SHP77 (cell line): ENCODE data around the gene AGPAT2.

ENCODE experiments used
- DNase-seq, 2 experiments: peaks; one replicate each; lab custom pipeline; 2025; lab: John Stamatoyannopoulos, UW

AGPAT2 gene

DNA sequence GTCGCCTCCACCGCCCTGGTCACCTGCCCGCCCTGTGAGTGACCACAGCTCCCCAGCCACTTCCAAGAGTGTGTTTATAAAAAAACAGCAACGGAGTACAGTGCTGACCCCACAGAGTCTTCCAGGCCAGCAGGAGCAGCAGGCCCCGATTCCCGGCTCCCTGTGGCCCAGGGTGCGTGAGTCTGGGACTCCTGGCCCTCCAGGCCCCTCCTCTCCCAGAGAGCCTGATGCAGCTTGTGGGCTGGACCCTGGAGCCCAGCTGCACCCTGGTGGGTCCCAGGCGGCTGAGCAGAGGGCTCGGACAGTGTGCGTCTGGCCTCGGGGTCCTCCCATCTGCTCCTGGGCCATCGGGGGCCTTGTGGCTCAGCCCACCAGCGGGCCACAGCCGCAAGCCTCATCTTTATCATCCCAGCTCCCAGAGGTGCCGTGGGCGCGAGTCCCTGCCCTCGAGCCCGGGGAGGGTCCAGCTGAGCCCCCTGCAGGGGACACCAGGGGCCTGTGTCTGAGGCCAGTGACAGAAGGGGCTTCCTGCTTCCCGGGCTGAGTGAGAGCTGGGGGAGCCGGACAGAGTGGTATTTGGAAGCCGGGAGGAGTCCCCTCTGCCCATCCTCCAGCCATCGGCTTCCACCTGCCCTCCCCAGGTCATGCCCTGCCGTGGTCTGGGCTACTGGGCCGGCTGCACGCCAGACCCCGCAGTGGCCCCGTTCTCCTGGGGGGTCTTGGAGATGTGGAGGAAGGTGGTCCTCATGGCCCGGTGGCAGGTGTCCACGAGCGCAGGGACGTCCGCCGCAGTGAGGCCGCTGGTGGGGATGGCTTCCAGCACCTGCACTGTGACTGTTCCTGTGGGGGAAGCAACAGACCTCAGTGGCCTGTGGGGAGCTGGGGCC, 13.9 kb downstream of the AGPAT2 start:
- DNase-seq: no peak

DNA sequence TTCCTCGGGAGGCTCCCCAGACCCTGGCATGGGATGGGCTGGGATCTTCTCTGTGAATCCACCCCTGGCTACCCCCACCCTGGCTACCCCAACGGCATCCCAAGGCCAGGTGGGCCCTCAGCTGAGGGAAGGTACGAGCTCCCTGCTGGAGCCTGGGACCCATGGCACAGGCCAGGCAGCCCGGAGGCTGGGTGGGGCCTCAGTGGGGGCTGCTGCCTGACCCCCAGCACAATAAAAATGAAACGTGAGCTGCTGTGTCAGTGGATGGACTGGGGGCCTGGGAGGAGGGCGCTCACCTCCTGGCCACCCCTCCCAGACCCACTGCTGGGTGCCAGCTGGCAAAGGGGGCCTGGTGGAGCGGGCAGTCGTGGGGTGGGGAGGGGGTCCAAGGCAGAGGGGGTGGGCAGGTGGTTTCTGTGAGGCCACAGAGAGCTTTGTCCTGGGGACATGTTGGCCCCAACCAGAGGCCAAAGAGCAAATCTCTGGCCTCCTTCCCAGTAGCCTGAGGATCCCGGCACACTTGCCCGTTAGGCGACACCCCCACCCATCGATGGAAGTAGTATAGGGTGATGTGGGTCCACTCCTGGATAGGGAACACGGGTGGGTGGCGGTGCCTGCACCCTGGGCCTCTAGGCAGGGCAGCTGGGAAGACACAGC, 14.7 kb downstream of the AGPAT2 start:
- DNase-seq: no peak

DNA sequence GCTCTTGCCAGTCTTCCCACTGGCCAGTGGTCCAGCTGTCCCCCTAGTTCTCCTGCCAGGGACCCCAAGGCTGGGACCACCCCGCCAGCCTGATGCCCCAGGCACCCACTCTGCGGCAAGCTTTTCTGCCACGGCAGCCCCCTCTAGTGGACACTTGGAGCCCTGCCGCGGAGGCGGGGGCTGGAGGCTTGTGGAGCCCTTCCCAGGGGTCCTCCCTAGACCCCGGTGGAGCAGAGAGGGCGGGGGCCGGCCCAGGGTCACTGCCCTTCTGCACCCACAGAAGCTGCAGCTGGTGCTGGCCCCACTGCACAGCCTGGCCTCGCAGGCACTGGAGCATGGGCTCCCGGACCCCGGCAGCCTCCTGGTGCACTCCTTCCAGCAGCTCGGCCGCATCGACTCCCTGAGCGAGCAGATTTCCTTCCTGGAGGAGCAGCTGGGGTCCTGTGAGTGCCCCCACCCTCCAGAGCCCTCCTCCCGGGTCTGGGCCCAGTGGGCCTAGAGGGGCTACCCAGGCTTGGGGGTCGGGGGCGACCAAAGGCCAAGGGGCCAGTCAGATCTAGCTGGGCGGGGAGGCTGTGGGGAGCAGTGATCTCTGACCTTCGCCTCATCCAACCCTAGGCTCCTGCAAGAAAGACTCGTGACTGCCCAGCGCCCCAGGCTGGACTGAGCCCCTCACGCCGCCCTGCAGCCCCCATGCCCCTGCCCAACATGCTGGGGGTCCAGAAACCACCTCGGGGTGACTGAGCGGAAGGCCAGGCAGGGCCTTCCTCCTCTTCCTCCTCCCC, 15.4 kb downstream of the AGPAT2 start:
- no peak for DNase-seq

DNA sequence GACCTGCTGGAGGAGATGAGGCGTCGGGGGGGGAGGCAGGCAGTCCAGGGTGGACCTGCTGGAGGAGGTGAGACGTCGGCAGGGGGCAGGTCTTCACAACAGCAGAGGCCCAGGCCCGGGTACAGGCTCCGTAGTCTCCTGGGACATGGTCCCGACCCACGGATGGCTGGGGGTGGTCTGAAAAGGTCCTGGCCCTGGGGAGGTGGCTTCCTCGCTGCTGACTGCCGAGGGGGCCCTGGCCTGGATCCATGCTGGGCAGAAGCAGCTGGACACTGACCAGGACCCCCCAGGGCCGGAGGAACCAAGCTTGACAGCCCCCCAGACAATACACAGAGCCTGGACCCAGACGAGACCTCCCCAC, 16.0 kb downstream of the AGPAT2 start:
- no peak for DNase-seq

DNA sequence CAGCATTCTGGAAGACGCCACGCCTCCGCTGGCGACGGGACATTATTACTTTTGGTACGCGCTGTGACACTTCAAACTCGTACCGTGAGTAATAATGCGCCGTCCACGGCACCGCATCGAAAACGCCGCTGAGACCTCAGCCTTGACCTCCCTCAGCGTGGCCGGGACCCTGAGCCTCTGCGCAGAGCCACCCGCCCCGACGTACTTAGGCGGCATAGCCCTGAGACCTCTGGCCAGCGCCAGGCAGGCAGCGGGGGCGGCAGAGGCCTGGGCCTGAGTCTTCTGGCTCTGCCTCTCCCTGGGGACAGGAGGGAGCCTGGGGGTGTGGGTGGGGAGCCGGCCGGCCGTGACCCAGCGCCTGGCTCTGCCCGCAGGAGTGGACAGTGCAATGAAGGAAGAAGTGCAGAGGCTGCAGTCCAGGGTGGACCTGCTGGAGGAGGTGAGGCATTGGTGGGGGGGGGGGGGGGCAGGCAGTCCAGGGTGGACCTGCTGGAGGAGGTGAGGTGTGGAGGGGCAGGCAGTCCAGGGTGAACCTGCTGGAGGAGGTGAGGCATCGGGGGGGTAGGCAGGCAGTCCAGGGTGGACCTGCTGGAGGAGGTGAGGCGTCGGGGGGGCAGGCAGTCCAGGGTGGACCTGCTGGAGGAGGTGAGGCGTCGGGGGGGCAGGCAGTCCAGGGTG, 16.5 kb downstream of the AGPAT2 start:
- DNase-seq: no peak

DNA sequence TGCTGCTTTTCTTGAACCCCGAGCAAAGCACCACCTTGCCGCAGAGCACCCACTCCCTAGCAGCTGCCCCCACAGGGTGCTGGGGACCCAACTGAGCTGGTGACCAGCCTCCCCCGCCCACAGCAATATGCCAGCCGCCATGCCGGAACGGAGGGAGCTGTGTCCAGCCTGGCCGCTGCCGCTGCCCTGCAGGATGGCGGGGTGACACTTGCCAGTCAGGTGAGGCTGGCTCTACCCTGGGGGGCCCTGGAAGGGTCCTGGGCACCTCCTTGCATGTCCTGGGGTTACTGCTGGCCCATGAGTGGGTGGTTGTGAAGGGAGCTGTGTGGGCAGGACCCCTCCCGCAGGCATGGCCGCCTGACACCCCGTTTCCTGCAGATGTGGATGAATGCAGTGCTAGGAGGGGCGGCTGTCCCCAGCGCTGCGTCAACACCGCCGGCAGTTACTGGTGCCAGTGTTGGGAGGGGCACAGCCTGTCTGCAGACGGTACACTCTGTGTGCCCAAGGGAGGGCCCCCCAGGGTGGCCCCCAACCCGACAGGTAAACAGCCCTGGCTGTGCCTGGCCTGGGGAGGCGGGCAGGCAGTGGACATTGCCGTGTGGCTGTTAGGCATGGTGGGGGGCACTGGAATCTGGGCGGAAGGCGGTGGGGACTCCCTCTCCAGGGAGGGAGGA, 17.3 kb downstream of the AGPAT2 start:
- DNase-seq: no peak

DNA sequence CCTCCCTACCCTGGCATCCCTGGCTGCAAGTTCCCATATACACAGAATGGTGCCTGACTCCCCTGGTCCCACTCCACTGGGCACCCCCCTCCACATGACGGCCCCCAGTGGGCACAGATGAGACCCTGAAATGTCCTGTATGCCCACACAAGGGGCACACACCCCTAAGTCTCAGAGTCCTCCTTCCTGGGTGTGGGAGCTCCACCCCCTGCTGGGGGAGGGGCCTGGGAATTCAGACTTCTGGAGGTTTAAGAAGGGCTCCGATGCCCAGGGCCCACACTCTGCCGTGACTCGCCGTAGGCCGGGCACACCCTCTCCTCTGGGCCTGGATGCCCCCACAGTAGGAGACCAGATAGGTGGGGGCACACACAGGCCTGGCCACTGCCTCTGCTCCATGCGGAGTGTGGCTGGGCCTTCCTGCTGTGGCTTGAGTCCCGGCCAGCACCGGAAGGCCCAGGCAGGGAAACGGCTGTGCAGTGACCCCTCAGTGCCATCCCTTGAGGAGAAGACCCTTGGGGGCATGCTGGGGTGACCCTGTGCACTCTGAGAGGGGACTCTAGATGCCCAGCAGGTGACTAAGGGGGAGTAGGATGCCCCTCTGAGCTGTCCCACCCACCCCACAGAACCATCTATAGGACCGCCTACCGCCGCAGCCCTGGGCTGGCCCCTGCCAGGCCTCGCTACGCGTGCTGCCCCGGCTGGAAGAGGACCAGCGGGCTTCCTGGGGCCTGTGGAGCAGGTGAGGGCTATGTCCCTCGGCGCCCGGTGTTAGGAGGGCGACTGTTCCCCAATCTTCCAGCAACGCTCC, 18.1 kb downstream of the AGPAT2 start:
- no peak for DNase-seq

DNA sequence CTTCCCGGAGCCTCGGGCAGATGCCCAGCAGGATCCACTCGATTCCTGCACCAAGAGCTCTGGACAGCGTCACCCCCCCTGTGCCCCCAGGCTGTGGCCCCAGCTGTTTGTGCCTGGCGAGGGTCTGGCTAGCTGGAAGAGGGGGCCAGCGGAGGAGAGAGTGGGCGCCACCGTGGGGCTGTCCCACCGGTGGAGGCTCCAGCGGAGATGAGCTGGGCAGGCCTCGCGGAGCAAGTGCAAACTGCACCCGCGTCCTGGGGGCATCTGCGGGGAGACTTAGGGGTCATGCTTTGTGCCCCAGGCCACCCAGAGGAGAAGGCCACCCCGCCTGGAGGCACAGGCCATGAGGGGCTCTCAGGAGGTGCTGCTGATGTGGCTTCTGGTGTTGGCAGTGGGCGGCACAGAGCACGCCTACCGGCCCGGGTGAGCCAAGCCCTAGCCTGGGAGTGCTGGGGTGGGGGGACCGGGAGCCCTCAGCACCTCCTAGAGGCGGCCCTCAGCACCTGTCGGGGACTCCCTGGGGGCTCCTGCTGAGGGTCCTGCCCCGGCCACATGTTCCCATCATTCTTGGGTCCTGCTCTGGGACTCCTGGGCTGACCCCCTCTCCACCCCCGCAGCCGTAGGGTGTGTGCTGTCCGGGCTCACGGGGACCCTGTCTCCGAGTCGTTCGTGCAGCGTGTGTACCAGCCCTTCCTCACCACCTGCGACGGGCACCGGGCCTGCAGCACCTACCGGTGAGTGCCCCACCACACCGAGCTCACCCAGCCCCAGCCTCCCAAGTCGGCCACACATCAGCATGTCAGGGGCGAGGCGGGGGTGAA, 19.1 kb downstream of the AGPAT2 start:
- no peak for DNase-seq

DNA sequence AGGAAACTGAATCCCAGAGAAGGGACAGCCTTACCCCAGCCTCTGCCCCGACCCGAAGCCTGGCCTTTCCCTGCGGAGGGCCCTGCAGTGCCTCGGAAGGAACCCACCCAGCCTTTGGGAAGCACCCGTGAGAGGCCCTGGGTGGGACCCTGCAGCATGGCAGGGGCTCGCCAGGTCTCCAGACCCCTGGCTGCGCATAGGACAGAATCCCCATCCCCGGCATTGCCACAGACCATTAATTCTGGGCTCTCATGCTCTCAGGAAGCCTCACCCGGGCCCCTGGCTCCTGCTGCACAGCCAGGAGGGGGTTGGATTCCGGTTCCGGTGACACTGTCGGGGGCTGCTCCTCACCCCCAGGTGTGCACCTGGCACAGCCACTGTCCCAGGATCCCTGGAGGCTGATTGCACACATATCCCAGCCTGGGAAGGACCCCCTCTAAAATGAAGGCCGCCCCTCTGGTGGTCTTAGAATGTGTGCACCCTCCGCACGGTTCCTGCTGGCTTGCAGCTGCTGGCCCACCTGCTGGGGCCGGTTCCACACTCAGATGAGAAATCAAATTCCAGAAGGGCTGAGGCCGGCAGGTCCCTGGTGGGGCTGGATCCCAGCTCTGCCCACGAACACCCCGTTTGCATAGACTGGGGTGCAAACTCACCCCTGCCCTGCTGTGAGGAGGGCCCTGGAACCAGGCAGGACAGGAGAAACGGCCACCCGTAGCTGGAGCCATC, 19.9 kb downstream of the AGPAT2 start:
- DNase-seq: no peak

DNA sequence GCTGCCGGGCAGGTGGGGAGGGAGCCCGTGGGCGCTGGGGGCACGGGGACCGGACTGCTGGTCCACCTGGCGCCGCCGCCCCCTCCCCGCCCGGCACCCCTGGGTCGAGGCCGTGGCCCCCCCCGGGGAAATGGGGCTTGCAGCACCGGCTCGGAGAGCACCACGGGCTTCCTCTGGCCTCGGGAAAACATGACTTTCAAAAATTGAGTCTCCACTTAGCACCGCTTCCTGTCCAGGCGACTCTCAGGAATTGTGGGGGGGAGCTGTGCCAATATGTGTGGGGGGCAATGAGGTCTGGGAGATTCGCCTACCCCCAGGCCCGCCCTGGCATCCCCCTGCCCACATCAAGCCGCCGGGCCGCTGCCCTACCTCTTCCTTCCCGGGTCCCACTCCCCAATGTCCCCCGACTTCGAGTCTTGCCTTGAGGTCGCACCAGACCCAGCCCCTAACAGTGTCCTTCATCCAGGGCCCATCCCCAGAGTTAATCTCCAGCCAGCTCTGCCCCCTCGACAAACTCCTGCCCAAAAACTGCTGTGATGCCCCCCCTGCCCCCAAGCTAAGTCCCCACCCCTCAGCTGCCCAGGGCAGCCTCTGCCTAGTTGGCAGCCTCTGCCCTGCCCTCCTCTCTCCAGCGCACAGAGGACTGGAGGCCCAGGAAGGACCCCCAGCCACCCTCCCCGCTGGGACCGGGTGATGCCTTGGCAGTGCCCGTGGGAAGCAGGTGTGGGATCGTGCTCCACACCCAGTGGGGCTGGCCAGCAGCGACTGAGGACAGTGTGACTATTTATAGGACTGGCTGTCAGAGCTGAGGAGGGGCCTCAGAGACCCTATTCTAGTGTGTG, 20.7 kb downstream of the AGPAT2 start:
- DNase-seq: no peak

DNA sequence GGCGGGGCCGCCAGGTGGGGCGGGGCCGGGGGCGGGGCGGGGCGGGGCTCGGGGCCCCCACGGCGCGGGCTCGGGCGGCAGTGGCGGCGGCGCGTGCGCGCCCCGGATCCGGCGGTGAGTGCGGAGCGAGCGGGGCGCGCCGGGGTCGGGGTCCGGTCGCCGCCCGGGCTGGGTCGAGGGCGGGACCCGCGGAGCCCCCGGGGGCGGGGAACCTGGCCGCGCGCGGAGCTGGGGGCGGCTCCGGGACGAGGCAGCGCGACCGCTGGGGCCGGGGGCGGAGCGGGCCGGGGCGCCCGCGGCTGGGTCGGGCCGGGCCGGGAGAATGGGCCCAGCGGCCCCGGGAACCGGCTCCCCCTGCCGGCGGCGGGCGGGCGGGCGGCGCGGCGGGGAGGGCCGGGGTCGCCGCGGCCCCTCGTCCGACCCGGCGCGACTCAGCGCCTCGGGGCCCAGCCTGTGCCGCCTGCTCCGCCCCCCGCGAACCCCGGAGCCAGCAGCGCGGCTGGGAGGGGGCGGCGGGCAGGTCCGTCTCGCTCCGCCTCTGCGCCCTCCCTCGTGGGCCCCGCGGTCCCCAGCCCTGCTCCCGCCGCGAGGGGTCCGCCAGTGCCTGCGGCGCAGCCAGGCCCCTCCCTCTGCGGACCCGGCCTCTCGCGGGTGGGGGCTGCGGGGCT, 21.4 kb downstream of the AGPAT2 start:
- no peak for DNase-seq

DNA sequence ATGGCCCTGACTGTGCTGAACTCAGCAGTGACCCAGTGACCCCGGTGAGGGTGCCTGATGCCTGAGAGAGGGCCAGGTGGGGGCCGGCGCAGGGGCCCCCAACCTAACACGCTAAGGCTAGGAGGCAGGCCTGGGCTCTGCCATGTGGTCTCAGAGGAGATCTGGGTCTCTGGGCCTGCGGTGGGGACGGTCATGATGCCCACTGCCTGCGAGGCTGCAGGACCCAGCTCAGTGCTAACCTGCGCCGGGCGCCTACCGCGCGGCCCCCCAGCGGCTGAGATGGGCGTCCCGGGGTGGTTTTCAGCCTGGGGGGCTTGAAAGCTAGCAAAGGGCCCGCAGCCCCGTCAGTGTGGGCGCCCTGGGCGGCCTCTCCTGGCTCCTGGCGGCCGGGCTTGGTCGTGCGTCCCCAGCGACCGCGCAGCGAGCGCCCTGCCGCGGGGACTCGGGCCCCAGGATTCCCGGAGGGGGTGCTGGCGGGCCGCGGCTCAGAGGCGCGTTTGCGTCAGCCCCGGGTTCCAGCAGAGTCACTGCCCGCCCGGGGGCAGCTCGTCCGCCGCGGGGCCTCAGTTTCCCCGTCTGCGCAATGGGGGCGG, 22.1 kb downstream of the AGPAT2 start:
- no peak for DNase-seq

DNA sequence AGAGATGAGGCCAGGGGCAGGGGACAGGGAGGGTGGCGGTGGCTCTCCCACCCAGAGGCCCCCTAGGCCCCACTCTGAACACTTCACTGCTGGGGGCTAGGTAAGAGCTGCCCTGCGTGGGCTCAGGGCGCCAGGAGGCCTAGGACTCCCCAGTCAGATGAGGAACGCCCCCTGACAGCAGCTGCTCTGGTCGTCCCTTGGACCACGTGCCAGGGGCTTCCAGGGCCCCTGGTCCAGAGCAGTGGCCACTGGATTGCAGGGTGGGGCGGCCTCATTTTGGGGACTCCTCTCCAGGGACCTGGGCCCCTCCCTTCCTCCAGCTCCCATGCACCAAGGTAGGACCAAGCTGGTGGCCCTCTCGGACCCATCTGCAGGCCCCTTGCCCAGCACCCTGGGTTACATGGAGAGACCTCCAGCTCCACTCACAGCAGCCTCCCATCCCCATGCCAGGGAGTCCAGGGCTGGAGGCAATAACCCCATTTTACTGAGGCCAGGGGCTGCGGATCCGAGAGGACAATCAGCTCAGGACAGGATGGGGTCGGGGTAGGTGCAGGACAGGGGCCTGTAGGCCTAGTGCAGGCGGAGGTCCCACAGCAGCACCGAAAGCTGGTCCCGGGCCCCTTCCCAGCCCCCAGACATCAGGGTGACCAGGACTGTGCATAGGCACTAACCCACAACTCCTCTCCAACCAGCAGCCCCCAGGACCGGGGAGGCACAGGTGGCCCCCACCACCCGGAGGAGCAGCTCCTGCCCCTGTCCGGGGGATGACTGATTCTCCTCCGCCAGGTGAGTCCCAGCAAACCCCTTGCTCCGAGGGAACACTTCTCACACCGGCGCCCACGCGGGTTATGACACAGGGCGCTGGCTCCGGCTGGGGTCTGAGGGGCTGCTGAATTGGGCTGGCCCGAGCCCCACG, 23.0 kb downstream of the AGPAT2 start:
- no peak for DNase-seq

DNA sequence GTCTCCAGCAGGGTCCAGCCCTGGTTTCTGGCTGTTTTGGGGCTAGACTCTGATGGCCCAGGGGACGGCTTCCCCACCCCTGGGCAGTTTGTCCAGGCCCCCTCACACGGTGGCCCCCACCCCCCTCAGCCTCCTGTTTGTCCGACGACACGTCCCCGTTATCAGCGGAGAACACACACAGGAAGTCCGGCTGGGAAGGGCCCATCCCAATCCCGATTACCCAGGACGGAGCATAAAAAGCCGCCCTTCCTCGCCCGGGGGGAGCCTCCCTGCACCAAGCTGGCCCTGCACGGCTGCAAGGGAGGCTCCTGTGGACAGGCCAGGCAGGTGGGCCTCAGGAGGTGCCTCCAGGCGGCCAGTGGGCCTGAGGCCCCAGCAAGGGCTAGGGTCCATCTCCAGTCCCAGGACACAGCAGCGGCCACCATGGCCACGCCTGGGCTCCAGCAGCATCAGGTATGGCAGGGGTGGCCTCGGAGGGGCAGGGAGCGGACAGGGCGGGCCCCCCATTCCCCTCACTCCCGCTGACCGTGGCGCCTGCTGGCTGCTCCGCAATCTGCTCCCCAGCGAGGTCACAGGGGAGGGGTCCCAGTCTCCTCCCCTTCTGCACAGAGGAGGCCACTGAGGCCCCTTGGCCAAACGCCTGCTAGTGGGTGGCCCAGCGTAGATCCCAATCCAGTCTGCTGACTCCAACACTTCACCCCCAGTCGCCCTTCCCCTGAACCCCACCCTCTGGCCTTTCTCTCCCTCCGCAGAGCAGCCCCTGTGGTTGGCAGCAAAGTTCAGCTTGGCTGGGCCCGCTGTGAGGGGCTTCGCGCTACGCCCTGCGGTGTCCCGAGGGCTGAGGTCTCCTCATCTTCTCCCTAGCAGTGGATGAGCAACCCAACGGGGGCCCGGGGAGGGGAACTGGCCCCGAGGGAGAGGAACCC, 24.3 kb downstream of the AGPAT2 start, which contains the start of gene EGFL7:
EGFL7 (plus strand) TSS at position 261 of the 926 bp plus-strand sequence. CDS start 5,367 bp downstream, outside the sequence.
- DNase-seq: no peak

DNA sequence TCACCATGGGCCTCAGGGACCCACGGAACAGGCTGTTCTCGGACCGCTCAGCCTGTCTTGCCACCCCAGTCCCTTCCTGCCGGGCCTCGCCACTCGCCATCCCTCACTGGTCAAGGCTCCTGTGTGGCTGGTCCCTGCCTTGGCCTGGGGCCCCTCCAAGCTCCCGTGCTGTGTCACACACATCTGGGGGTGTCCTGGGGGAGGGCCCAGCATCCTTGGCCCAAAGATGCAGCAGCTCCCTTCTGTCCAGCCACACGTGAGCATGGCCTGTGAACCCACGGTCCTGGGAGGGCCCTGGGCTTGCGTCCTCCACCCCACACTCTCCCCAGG, 25.0 kb downstream of the AGPAT2 start:
- DNase-seq: no peak
